GM23338 (cell line): ENCODE data around the gene MMP24OS. TPM values are rescaled to one million over a fixed set of nuclear protein-coding genes. Genes with fewer than 3 reads are reported as not detected.

Experiments used
- ATAC-seq: fragments of 200-7000 bp; cut with Tn5 transposase; 3 replicates; pipeline ENCODE4 v1.9.1; 2020
- DNase-seq: peaks from one replicate; pipeline ENCODE4 v3.0.0-alpha.2; 2015; ENCODE audit warnings: low spot score
- H2AFZ ChIP-seq: fragments of 200-600 bp; sonication (generic); 2 replicates; pipeline ENCODE4 v1.8.0; 2016; ENCODE audit warnings: antibody characterized with exemption, mild to moderate bottlenecking, moderate library complexity
- H3F3A ChIP-seq: fragments of 200-600 bp; sonication (generic); replicated peaks from 2 replicates; pipeline ENCODE4 v1.8.0; 2017; ENCODE audit warnings: antibody characterized with exemption, mixed run types, low read depth
- H3K27ac ChIP-seq: fragments of 200-600 bp; sonication (generic); 2 replicates; pipeline ENCODE4 v1.6.1; 2016; ENCODE audit warnings: low read depth
- H3K27me3 ChIP-seq: fragments of 200-600 bp; sonication (generic); 2 replicates; pipeline ENCODE4 v1.8.0; 2016; ENCODE audit warnings: mild to moderate bottlenecking, mixed run types, moderate library complexity; ENCODE audit not compliant: insufficient read depth
- H3K36me3 ChIP-seq: fragments of 200-600 bp; sonication (generic); 2 replicates; pipeline ENCODE4 v1.8.0; 2016; ENCODE audit warnings: mild to moderate bottlenecking; ENCODE audit not compliant: insufficient read depth
- H3K4me1 ChIP-seq: fragments of 200-600 bp; sonication (generic); 2 replicates; pipeline ENCODE4 v1.8.0; 2016; ENCODE audit warnings: mild to moderate bottlenecking, moderate library complexity; ENCODE audit not compliant: insufficient read depth
- H3K4me2 ChIP-seq: fragments of 200-600 bp; sonication (generic); 2 replicates; pipeline ENCODE4 v1.7.1; 2017; ENCODE audit warnings: mixed run types
- H3K4me3 ChIP-seq: fragments of 200-600 bp; sonication (generic); 2 replicates; pipeline ENCODE4 v1.6.1; 2016; ENCODE audit warnings: mixed run types
- H3K79me2 ChIP-seq: fragments of 200-600 bp; sonication (generic); replicated peaks from 2 replicates; pipeline ENCODE4 v1.8.0; 2017; ENCODE audit warnings: mild to moderate bottlenecking; ENCODE audit not compliant: insufficient read depth
- H3K9me2 ChIP-seq: fragments of 200-600 bp; sonication (generic); 2 replicates; pipeline ENCODE4 v1.8.0; 2017; ENCODE audit not compliant: insufficient read depth
- H4K20me1 ChIP-seq: fragments of 200-600 bp; sonication (generic); replicated peaks from 2 replicates; pipeline ENCODE4 v1.8.0; 2017; ENCODE audit warnings: mild to moderate bottlenecking; ENCODE audit not compliant: insufficient read depth
- H3K27ac Mint-ChIP-seq: 2 replicates; pipeline ENCODE4 v1.8.0; 2020; ENCODE audit warnings: inconsistent platforms, mild to moderate bottlenecking, moderate library complexity, mixed read lengths
- H3K27me3 Mint-ChIP-seq: 3 replicates; pipeline ENCODE4 v1.8.0; 2022; ENCODE audit warnings: low read depth, mild to moderate bottlenecking, moderate library complexity, mixed read lengths, inconsistent platforms; ENCODE audit not compliant: insufficient read depth, poor library complexity
- H3K36me3 Mint-ChIP-seq: 3 replicates; pipeline ENCODE4 v1.8.0; 2021; ENCODE audit warnings: low read depth, mild to moderate bottlenecking, inconsistent platforms, moderate library complexity, mixed read lengths
- H3K4me1 Mint-ChIP-seq: 3 replicates; pipeline ENCODE4 v1.8.0; 2020; ENCODE audit warnings: mild to moderate bottlenecking, inconsistent platforms, mixed read lengths
- H3K4me3 Mint-ChIP-seq: 3 replicates; pipeline ENCODE4 v1.8.0; 2021; ENCODE audit warnings: moderate library complexity, mild to moderate bottlenecking, inconsistent platforms, mixed read lengths
- H3K9me3 Mint-ChIP-seq: 3 replicates; pipeline ENCODE4 v1.8.0; 2020; ENCODE audit warnings: moderate library complexity, mild to moderate bottlenecking, inconsistent platforms, mixed read lengths
- CREB1 ChIP-seq: fragments of 250-450 bp; sonication (Bioruptor Pico); IDR thresholded peaks from 2 replicates; pipeline ENCODE4 v1.5.0; 2020; ENCODE audit warnings: low read depth, mild to moderate bottlenecking, moderate library complexity
- CTCF ChIP-seq, 2 experiments: fragments of 200-600 bp in 1 of 2; sonication (generic) in 1 of 2; conservative IDR thresholded peaks; 2 replicates each; pipeline versions ENCODE4 v1.5.1 to v1.6.1; 2016 to 2017; ENCODE audit warnings: antibody characterized with exemption in 2 of 2, low read depth in 2 of 2, mild to moderate bottlenecking in 2 of 2, moderate library complexity in 1 of 2
- ETS1 ChIP-seq: IDR thresholded peaks from 2 replicates; pipeline ENCODE4 v1.6.1; 2016; ENCODE audit warnings: antibody characterized with exemption
- EZH2 ChIP-seq: fragments of 200-600 bp; sonication (generic); IDR thresholded peaks from one replicate; pipeline ENCODE4 v1.8.0; 2017; ENCODE audit warnings: antibody characterized with exemption, mild to moderate bottlenecking, low read depth; ENCODE audit not compliant: unreplicated experiment
- EZH2phosphoT487 ChIP-seq: fragments of 200-600 bp; sonication (generic); IDR thresholded peaks from one replicate; pipeline ENCODE4 v1.8.1; 2018; ENCODE audit warnings: antibody characterized with exemption; ENCODE audit not compliant: unreplicated experiment
- JUNB ChIP-seq: IDR thresholded peaks from one replicate; pipeline ENCODE4 v1.6.1; 2016; ENCODE audit warnings: antibody characterized with exemption; ENCODE audit not compliant: unreplicated experiment
- NANOG ChIP-seq: IDR thresholded peaks from 2 replicates; pipeline ENCODE4 v1.6.1; 2016; ENCODE audit warnings: antibody characterized with exemption, borderline replicate concordance
- POLR2AphosphoS5 ChIP-seq: IDR thresholded peaks from 2 replicates; pipeline ENCODE4 v1.6.1; 2016; ENCODE audit warnings: antibody characterized with exemption, low read depth
- REST ChIP-seq: IDR thresholded peaks from one replicate; pipeline ENCODE4 v1.6.1; 2018; ENCODE audit warnings: antibody characterized with exemption; ENCODE audit not compliant: unreplicated experiment
- STAT1 ChIP-seq: IDR thresholded peaks from one replicate; pipeline ENCODE4 v1.6.1; 2016; ENCODE audit warnings: antibody characterized with exemption; ENCODE audit not compliant: unreplicated experiment
- ZNF114 ChIP-seq: fragments of 250-450 bp; sonication (Bioruptor Pico); IDR thresholded peaks from 2 replicates; pipeline ENCODE4 v1.5.0; 2020; ENCODE audit warnings: mild to moderate bottlenecking, moderate library complexity
- ZNF331 ChIP-seq: fragments of 250-450 bp; sonication (Bioruptor Pico); IDR thresholded peaks from 2 replicates; pipeline ENCODE4 v1.5.0; 2020; ENCODE audit warnings: low read depth, mild to moderate bottlenecking, moderate library complexity
- ZNF462 ChIP-seq: fragments of 250-450 bp; sonication (Bioruptor Pico); IDR thresholded peaks from 2 replicates; pipeline ENCODE4 v1.5.0; 2020; ENCODE audit warnings: mild to moderate bottlenecking, moderate library complexity
- polyA plus RNA-seq: library from polyadenylated mRNA; unstranded; fragments of >200 nt; fragmentation: Nextera tagmentation; extraction: Ambion mirVana; gene quantifications from 2 replicates; pipeline ENCODE4 v1.2.1, GENCODE V29; 2016
- total RNA-seq: library from RNA; depleted of rRNA; stranded (reverse); fragments of >200 nt; shearing (Covaris generic); gene quantifications from 2 replicates; pipeline ENCODE4 v1.2.3, GENCODE V29; 2014

MMP24OS gene
- total and polyA plus RNA-seq, 2 experiments from 2014 or later, result 10.5 to 25.4 TPM

GRCh38 chr20:35260426-35260825, 17.5 kb downstream of the MMP24OS start:
- Mint-ChIP-seq H3K4me3 (no peak overlapping the region), H3K4me1 (peaks cover 48% of the 10 kb centered on the region), H3K27ac (peak overlapping the region; percentile 83; the same call in 1 of the 2 replicates), H3K9me3 (no peaks in the 10 kb centered on the region), H3K36me3 (no peaks in the 10 kb centered on the region; the same call in 2 of the 3 replicates), H3K27me3 (peaks cover 9% of the 10 kb centered on the region)
- Histone ChIP-seq H3K27ac (peak overlapping the region; percentile 100), H3F3A (peaks cover 23% of the 10 kb centered on the region), H3K4me3 (no peak overlapping the region), H2AFZ (no peak overlapping the region), H3K79me2 (no peaks in the 10 kb centered on the region), H3K4me1 (peaks cover 50% of the 10 kb centered on the region), H3K4me2 (no peak overlapping the region), H3K27me3 (no peaks in the 10 kb centered on the region), H3K36me3 (no peaks in the 10 kb centered on the region), H3K9me2 (peaks cover 2% of the 10 kb centered on the region; the same call in 1 of the 2 replicates), H4K20me1 (no peaks in the 10 kb centered on the region)
- TF ChIP-seq CREB1 (CRISPR knock-in tag) (no peak), POLR2AphosphoS5 (no peak), ZNF114 (CRISPR knock-in tag) (no peak), ETS1 (no peak), NANOG (no peak), CTCF (conservative IDR thresholded peaks at IDR 0.05; ENCODE audit: low read depth in 2 of 2) (no peak), EZH2phosphoT487 (no peak), REST (no peak), ZNF462 (CRISPR knock-in tag) (no peak), STAT1 (no peak), EZH2 (no peak), ZNF331 (CRISPR knock-in tag) (no peak), JUNB (no peak)
- ATAC-seq (peak; percentile 2; the same call in 2 of the 3 replicates), DNase-seq (no peak)
